Measurements from ENCODE around the gene KRTAP5-8. TPM values are rescaled to one million over a fixed set of nuclear protein-coding genes. Genes with fewer than 3 reads are reported as not detected.

Gene KRTAP5-8
- total RNA-seq, 1 experiment from 2014 or later: not detected

DNA sequence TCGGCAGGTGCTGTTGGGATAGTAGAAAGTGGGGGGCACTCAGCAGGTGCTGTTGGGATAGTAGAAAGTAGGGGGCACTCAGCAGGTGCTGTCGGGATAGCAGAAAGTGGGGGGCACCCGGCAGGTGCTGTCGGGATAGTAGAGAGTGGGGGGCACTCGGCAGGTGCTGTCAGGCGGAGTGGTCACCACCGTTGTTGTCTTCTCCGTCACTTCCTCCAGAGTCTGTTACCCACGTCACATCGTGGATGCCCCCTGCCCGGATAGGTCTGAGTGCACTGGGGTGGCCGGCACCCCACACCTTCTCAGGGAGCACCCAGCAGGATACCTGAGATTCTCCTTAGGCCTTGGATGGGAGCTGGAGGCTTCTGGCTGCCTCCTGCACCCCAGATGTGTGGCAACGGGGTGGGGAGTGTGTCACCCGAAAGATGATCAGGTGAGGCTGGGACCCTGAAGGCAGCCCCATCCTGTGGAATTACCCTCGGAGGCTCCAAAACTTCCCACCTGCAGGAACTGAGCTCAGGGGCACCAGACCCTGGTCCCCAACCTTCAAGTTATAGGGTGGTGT lies 34.9 kb upstream of the KRTAP5-8 start:
- Histone ChIP-seq H3K9me2 (replicated peaks; ENCODE audit: low read length) (no peaks in the 10 kb centered on the region), H4K20me1 (ENCODE audit: low read length) (no peaks in the 10 kb centered on the region), H3K27ac (ENCODE audit: low read length) (no peak overlapping the region), H2AFZ (ENCODE audit: low read length) (no peak overlapping the region), H3K4me2 (ENCODE audit: low read length) (no peak overlapping the region), H3K4me1 (ENCODE audit: insufficient read depth, low read length) (peaks cover 16% of the 10 kb centered on the region; the same call in 1 of the 2 replicates), H3K9ac (ENCODE audit: low read length) (no peak overlapping the region), H3F3A (ENCODE audit: low read length, unreplicated experiment) (no peaks in the 10 kb centered on the region), H3K27me3 (ENCODE audit: low read length) (no peaks in the 10 kb centered on the region), H3K4me3 (ENCODE audit: low read length) (no peak overlapping the region), H3K79me2 (ENCODE audit: low read length) (no peaks in the 10 kb centered on the region), H3K9me3 (ENCODE audit: low read length) (no peaks in the 10 kb centered on the region), H3K36me3 (ENCODE audit: low read depth, low read length) (peaks cover 19% of the 10 kb centered on the region)
- ATAC-seq (no peak), DNase-seq (no peak)
- ChIA-PET CTCF (no interaction called here), POLR2A (ENCODE audit: unreplicated experiment) (no interaction called here)
- BruUV-seq (replicated peaks): no TSS peak
- no peak for TF ChIP-seq EZH2phosphoT487 (IDR thresholded peaks at IDR 0.05; ENCODE audit: borderline replicate concordance, low read length)
- no peak for TF ChIP-seq EZH2 (IDR thresholded peaks at IDR 0.05; ENCODE audit: low read length, unreplicated experiment)
- TF ChIP-seq, protein P1, sequence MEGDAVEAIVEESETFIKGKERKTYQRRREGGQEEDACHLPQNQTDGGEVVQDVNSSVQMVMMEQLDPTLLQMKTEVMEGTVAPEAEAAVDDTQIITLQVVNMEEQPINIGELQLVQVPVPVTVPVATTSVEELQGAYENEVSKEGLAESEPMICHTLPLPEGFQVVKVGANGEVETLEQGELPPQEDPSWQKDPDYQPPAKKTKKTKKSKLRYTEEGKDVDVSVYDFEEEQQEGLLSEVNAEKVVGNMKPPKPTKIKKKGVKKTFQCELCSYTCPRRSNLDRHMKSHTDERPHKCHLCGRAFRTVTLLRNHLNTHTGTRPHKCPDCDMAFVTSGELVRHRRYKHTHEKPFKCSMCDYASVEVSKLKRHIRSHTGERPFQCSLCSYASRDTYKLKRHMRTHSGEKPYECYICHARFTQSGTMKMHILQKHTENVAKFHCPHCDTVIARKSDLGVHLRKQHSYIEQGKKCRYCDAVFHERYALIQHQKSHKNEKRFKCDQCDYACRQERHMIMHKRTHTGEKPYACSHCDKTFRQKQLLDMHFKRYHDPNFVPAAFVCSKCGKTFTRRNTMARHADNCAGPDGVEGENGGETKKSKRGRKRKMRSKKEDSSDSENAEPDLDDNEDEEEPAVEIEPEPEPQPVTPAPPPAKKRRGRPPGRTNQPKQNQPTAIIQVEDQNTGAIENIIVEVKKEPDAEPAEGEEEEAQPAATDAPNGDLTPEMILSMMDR (conservative IDR thresholded peaks at IDR 0.05; ENCODE audit: low read depth, low read length): no peak
- intact Hi-C loops (cut with micrococcal nuclease): no loop called here

DNA sequence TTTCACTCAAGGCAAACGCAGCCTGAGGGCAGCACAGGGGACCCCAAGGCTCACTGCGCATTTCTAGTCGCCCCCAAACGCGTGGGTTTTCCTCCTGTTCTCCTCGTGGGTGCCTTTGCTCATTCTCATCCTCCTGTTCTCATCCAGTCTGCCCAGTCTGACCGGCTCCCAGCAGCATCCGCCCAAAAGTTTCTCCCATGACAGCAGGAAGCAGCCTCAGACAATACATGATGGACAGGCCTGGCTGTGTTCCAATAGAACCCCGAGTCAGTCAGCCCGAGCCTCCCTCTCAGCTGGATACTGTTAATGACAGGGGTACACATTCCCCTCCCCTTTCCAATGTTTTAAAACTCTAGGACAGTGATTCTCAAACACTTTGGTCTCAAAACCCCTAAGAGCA lies 33.3 kb upstream of the KRTAP5-8 start:
- Histone ChIP-seq H3K36me3 (ENCODE audit: low read depth, low read length) (peaks cover 6% of the 10 kb centered on the region), H3K4me2 (ENCODE audit: low read length) (no peak overlapping the region), H3K27ac (ENCODE audit: low read length) (no peak overlapping the region), H3K9me2 (replicated peaks; ENCODE audit: low read length) (no peaks in the 10 kb centered on the region), H3F3A (ENCODE audit: low read length, unreplicated experiment) (no peaks in the 10 kb centered on the region), H3K4me3 (ENCODE audit: low read length) (no peak overlapping the region), H3K4me1 (ENCODE audit: insufficient read depth, low read length) (peaks cover 12% of the 10 kb centered on the region; the same call in 1 of the 2 replicates), H4K20me1 (ENCODE audit: low read length) (no peaks in the 10 kb centered on the region), H2AFZ (ENCODE audit: low read length) (no peak overlapping the region), H3K27me3 (ENCODE audit: low read length) (no peaks in the 10 kb centered on the region), H3K9me3 (ENCODE audit: low read length) (no peaks in the 10 kb centered on the region), H3K9ac (ENCODE audit: low read length) (no peak overlapping the region), H3K79me2 (ENCODE audit: low read length) (no peaks in the 10 kb centered on the region)
- TF ChIP-seq, protein P1 (conservative IDR thresholded peaks at IDR 0.05; ENCODE audit: low read depth, low read length): no peak
- TF ChIP-seq EZH2 (IDR thresholded peaks at IDR 0.05; ENCODE audit: low read length, unreplicated experiment): no peak
- TF ChIP-seq EZH2phosphoT487 (IDR thresholded peaks at IDR 0.05; ENCODE audit: borderline replicate concordance, low read length): no peak
- BruUV-seq (replicated peaks): no TSS peak
- intact Hi-C loops (cut with micrococcal nuclease): no loop called here
- ChIA-PET POLR2A (ENCODE audit: unreplicated experiment) (no interaction called here), CTCF (no interaction called here)
- DNase-seq (no peak), ATAC-seq (no peak)

DNA sequence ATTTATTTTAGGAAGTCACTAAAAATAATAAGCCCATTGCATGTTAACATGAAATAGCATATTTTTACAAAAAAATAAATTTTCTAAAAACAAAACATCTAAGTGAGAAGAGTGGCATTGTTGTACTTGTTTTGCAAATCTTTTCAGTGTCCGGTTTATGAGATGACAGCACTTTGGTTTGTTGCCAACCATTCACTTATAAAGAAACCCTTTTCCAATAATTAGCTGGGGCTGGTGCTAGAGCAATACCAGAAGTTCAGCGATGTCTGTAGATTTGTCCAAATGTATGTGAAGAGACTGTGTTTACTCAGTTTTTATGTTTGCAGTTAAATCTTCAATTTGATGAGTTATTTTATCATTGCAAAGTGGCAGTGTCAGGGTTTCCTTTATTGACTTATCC lies 32.8 kb upstream of the KRTAP5-8 start:
- Histone ChIP-seq H3K4me3 (ENCODE audit: low read length) (no peak overlapping the region), H3K4me1 (ENCODE audit: insufficient read depth, low read length) (peaks cover 8% of the 10 kb centered on the region; the same call in 1 of the 2 replicates), H4K20me1 (ENCODE audit: low read length) (no peaks in the 10 kb centered on the region), H3K79me2 (ENCODE audit: low read length) (no peaks in the 10 kb centered on the region), H3K27ac (ENCODE audit: low read length) (no peak overlapping the region), H3K9ac (ENCODE audit: low read length) (no peak overlapping the region), H3K4me2 (ENCODE audit: low read length) (no peak overlapping the region), H3K9me2 (replicated peaks; ENCODE audit: low read length) (no peaks in the 10 kb centered on the region), H3K9me3 (ENCODE audit: low read length) (no peaks in the 10 kb centered on the region), H2AFZ (ENCODE audit: low read length) (no peak overlapping the region), H3F3A (ENCODE audit: low read length, unreplicated experiment) (no peaks in the 10 kb centered on the region), H3K36me3 (ENCODE audit: low read depth, low read length) (peaks cover 3% of the 10 kb centered on the region; the same call in 1 of the 2 replicates), H3K27me3 (ENCODE audit: low read length) (no peaks in the 10 kb centered on the region)
- CTCF ChIA-PET: interaction anchor here (0.6 kb wide), 1 partner anchor 769 kb away, joined by 3 read pairs; no protein-coding TSS in a partner anchor
- TF ChIP-seq EZH2 (IDR thresholded peaks at IDR 0.05; ENCODE audit: low read length, unreplicated experiment): no peak
- no peak for TF ChIP-seq EZH2phosphoT487 (IDR thresholded peaks at IDR 0.05; ENCODE audit: borderline replicate concordance, low read length)
- TF ChIP-seq, protein P1 (conservative IDR thresholded peaks at IDR 0.05; ENCODE audit: low read depth, low read length): no peak
- intact Hi-C loops (cut with micrococcal nuclease): no loop called here
- ATAC-seq (no peak), DNase-seq (no peak)
- no TSS peak for BruUV-seq (replicated peaks)
- POLR2A ChIA-PET (ENCODE audit: unreplicated experiment): no interaction called here
